GM21619 (cell line): Measurements from ENCODE around the gene ANXA6.
"Not testable (repeated sequence)": the region's sequence is repeated elsewhere in the genome, so short reads cannot be mapped to it uniquely, and the experiment has no call there.

Experiments used
- ATAC-seq: cut with Tn5 transposase; IDR thresholded peaks from one replicate; pipeline ENCODE4 v1.9.1; 2021; ENCODE audit not compliant: unreplicated experiment

ANXA6 gene

GRCh38 chr5:151157426-151158286 is at the start of gene ANXA6:
TSS of gene ANXA6 (minus strand) at chr5:151157779. CDS start at chr5:151147901, 9,878 bp downstream.
- peak; percentile 39 for ATAC-seq

DNA sequence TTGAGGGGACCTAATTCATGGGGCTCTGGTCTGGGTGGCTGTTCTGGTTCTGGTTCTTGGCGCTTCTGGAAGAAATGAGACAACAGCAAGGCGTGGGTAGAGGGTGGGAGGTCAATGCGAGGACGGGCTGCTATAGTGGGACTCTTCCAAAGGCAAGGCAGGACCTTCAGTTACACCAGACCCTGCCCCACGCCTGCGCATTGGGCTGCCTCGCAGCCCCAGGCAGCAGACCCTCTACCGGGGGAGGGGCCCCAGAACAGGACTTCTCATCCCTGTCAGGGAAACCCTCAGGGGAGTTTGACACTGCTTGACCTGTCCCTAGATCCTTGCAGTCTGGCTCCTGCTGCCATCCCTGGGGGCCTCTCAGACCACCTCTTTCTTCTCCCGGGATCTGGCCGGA is 47.8 kb upstream of the ANXA6 start:
- no peak for ATAC-seq

GRCh38 chr5:151204051-151204450 is 46.5 kb upstream of the ANXA6 start:
- no peak for ATAC-seq

GRCh38 chr5:151202381-151203139 is 45.0 kb upstream of the ANXA6 start:
- no peak for ATAC-seq

DNA sequence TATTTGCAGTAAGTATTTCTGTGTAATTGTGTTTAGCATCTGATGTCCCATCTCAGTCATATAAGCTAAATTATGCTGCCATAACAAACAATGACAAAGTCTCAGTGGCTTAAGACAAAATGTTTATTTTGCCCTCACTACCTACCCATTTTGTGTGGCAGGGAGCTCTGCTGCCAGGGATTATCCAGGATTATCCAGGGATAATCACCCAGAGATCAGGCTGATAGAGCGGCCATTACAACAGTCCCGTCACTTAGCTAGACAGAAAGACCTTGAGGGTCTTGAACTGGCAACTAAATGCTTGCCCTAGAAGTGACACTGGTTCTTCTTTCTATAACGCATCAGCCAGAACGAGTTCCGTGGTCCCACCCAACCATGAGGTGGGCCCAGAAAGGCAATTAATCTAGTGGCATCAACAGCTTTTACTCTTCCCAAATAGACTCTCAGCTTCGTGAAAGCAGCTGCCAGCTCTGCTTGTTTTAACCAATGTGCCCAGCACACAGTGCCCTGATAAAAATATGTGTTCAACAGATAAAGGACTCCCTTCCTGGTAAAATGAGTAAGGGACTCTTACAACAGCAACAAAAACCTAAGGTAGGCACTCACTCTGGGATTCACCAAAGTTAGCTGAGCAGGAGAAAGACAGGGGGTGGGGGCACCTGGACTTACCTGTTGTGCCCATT is 43.5 kb upstream of the ANXA6 start:
- no peak for ATAC-seq

- ATAC-seq = no peak
These were observed 42.1 kb upstream of the ANXA6 start for GRCh38 chr5:151199581-151200185.

- ATAC-seq = no peak
These were observed 41.3 kb upstream of the ANXA6 start for GRCh38 chr5:151198861-151199260.

- not testable (repeated sequence) for ATAC-seq
These were observed 39.7 kb upstream of the ANXA6 start for GRCh38 chr5:151197291-151197600.

DNA sequence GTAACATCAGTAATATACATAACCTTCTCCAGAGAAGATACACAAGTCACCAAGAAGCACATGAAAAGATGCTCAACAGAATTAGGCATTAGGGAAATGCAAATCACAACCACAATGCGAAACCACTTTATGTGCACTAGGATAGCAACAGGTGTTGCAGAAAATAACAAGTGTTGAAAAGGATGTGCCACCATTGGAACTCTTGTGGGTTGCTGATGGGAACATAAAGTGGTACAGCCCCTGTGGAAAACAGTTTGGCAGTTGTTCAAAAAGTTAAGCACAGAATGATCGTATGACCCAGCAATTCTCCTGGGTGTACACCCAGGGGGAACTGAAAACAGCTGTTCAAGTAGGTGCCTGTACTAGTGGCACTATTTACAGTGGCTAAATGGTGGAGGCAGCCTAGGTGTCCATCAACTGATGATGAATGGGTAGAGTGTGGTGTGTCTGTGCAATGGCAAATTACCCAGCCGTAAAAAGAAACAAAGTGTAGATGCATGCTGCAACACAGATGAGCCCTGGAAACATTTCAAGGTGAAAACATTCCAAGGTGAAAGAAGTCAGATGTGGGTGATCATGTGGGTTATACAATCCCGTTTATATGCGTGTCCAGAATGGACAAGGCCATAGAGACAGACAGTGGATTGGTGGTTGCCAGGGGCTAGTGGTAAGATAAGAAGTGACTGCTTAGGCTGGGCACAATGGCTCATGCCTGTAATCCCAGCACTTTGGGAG is 39.1 kb upstream of the ANXA6 start:
- peak; percentile 91 for ATAC-seq

DNA sequence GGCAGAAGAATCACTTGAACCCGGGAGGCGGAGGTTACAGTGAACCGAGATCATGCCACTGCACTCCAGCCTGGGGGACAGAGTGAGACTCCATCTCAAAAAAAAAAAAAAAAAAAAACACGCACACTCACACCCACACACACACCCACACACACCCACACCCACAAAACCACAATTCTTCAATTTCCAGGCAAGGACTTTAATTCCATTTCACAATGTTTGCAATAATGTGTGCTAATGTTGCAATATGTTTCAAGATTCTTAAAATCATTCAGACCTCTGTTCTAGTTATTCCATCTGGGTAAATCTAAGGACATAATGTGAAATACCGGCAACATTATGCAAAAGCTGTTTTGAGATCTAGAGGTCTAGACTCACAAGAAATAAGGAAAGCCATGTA is 38.0 kb upstream of the ANXA6 start:
- no peak for ATAC-seq

DNA sequence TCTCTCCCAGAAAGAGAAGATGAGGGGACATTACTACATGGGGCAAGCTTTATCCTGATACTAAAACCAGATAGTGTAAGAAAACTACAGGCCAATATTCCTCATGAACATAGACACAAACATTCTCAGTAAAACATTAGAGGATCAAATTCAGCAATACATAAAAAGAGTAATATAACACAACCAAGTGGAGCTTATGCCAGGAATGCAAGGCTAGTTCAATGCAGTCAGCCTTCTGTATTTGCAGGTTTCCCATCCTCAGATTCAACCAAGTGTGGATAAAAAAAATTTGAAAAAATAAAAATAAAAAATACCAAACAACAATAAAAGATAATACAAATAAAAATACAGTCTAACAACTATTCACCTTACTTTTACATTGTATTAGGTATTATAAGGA is 35.0 kb upstream of the ANXA6 start:
- no peak for ATAC-seq

DNA sequence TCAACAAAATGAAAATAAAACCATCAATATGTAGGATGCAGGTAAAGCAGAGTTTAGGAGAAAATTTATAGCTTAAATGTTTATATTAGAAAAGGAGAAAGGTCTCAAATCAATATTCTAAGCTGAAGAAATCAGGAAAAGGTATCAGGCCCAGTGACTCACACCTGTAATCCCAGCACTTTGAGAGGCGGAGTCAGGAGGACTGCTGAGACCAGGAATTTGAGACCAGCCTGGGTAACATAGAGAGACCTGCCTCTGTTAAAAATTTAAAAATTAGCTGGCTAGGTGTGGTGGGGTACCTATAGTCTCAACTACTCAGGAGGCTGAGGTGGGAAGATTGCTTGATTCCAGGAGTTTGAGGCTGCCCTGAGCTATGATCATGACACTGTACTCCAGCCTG is 34.1 kb upstream of the ANXA6 start:
- ATAC-seq = no peak

- no peak for ATAC-seq
These were observed 31.6 kb upstream of the ANXA6 start for GRCh38 chr5:151189151-151189550.

DNA sequence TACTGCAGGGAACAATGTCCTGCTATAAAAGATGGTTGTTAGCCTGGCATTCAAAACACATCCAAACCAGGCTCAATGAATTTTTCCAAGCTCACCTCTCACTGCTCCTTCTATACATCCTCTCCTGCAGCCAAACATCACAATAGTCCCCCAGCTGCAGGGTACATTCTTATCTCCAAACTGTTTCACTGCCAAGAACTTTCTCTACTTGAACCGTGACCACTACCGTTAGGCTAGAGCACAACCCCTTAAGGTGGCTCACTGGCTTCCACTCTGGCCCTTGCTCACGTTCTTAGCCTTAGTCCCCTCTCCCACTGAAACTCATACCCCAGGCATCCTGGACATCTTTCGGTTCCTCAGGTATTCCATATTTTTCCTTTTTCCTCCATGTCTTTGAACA is 29.0 kb upstream of the ANXA6 start:
- ATAC-seq = no peak

GRCh38 chr5:151186052-151186451 is 28.5 kb upstream of the ANXA6 start:
- no peak for ATAC-seq

GRCh38 chr5:151184316-151185042 is 26.9 kb upstream of the ANXA6 start:
- ATAC-seq = no peak

GRCh38 chr5:151183456-151184245 is 26.1 kb upstream of the ANXA6 start:
- ATAC-seq = no peak

GRCh38 chr5:151182976-151183375 is 25.4 kb upstream of the ANXA6 start:
- no peak for ATAC-seq

DNA sequence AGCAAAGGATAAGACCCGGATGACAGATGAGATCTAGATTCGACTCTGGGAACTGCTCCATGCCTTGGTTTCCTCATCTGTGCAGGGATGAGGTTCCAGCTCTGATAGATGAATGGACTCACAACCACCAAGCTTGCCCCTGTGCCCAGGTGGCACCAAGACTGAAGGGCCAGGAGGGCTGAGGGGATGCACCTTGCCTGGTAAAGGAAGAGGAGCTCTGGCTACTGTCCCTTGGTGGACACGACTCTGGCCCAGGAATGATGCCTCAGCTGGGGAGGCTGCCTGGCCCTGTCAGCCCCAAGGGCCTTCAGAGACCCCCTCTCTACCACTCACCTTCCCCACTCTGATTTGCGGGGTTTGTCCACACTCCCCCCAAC is 24.9 kb upstream of the ANXA6 start:
- ATAC-seq = no peak
